H9 (cell line): ENCODE measurements around the gene CPA3. TPM values are rescaled to one million over a fixed set of nuclear protein-coding genes. Genes with fewer than 3 reads are reported as not detected.

ENCODE experiments used
- DNase-seq: peaks from one replicate; pipeline ENCODE4 v3.0.0-alpha.2; 2017
- H2AFZ ChIP-seq: one replicate; pipeline ENCODE4 v1.6.1; 2013; ENCODE audit warnings: mild to moderate bottlenecking, low read length, control low read depth, moderate library complexity
- H2AK5ac ChIP-seq: 2 replicates; pipeline ENCODE4 v1.6.1; 2013; ENCODE audit warnings: low read length, control low read depth, mixed read lengths; ENCODE audit not compliant: insufficient read length
- H2BK120ac ChIP-seq: one replicate; pipeline ENCODE4 v1.6.1; 2013; ENCODE audit warnings: low read depth, mild to moderate bottlenecking, low read length, control low read depth, inconsistent platforms; ENCODE audit not compliant: poor library complexity, severe bottlenecking
- H2BK12ac ChIP-seq: 2 replicates; pipeline ENCODE4 v1.6.1; 2013; ENCODE audit warnings: low read length, control low read depth, mixed read lengths, low read depth; ENCODE audit not compliant: insufficient read length
- H2BK15ac ChIP-seq: 2 replicates; pipeline ENCODE4 v1.6.1; 2013; ENCODE audit warnings: low read depth, low read length, control low read depth
- H2BK20ac ChIP-seq: one replicate; pipeline ENCODE4 v1.6.1; 2013; ENCODE audit warnings: low read depth, mild to moderate bottlenecking, low read length, control low read depth, inconsistent platforms; ENCODE audit not compliant: poor library complexity, severe bottlenecking
- H2BK5ac ChIP-seq: 2 replicates; pipeline ENCODE4 v1.6.1; 2013; ENCODE audit warnings: low read length, control low read depth, mixed read lengths; ENCODE audit not compliant: insufficient read length
- H3K14ac ChIP-seq: 2 replicates; pipeline ENCODE4 v1.6.1; 2013; ENCODE audit warnings: low read length, control low read depth; ENCODE audit not compliant: insufficient read depth
- H3K18ac ChIP-seq: 2 replicates; pipeline ENCODE4 v1.6.1; 2013; ENCODE audit warnings: low read depth, mild to moderate bottlenecking, mixed read lengths, low read length, control low read depth; ENCODE audit not compliant: insufficient read length
- H3K23ac ChIP-seq: 2 replicates; pipeline ENCODE4 v1.6.1; 2013; ENCODE audit warnings: low read length, control low read depth, mixed read lengths, low read depth; ENCODE audit not compliant: insufficient read length
- H3K23me2 ChIP-seq: 2 replicates; pipeline ENCODE4 v1.6.1; 2013; ENCODE audit warnings: low read depth, mild to moderate bottlenecking, mixed read lengths, low read length, control low read depth; ENCODE audit not compliant: insufficient read length, poor library complexity, severe bottlenecking
- H3K27ac ChIP-seq: 2 replicates; pipeline ENCODE4 v1.5.1; 2013; ENCODE audit warnings: low read length, control low read depth, mixed read lengths, low read depth; ENCODE audit not compliant: insufficient read length
- H3K27me3 ChIP-seq: 2 replicates; pipeline ENCODE4 v1.6.1; 2013; ENCODE audit warnings: low read length, control low read depth, inconsistent platforms; ENCODE audit not compliant: insufficient read depth
- H3K4ac ChIP-seq: 2 replicates; pipeline ENCODE4 v1.6.1; 2013; ENCODE audit warnings: low read depth, mild to moderate bottlenecking, control low read depth, inconsistent platforms, low read length, moderate library complexity
- H3K4me1 ChIP-seq: 2 replicates; pipeline ENCODE4 v1.6.1; 2013; ENCODE audit warnings: low read length, control low read depth, inconsistent platforms; ENCODE audit not compliant: insufficient read depth
- H3K4me2 ChIP-seq: 2 replicates; pipeline ENCODE4 v1.6.1; 2013; ENCODE audit warnings: low read length, control low read depth, mixed read lengths; ENCODE audit not compliant: insufficient read length, insufficient read depth
- H3K56ac ChIP-seq: 2 replicates; pipeline ENCODE4 v1.6.1; 2013; ENCODE audit warnings: low read depth, mild to moderate bottlenecking, mixed read lengths, low read length, control low read depth; ENCODE audit not compliant: insufficient read length
- H3K79me1 ChIP-seq: 2 replicates; pipeline ENCODE4 v1.6.1; 2013; ENCODE audit warnings: low read depth, mild to moderate bottlenecking, moderate library complexity, low read length, control low read depth, inconsistent platforms; ENCODE audit not compliant: insufficient read depth, poor library complexity, severe bottlenecking
- H3K79me2 ChIP-seq: 2 replicates; pipeline ENCODE4 v1.6.1; 2013; ENCODE audit warnings: low read length, control low read depth, inconsistent platforms; ENCODE audit not compliant: insufficient read depth
- H3K9ac ChIP-seq: 2 replicates; pipeline ENCODE4 v1.6.1; 2013; ENCODE audit warnings: low read length, control low read depth, mixed read lengths; ENCODE audit not compliant: insufficient read length; ENCODE audit errors: extremely low read depth
- H3K9me3 ChIP-seq: one replicate; pipeline ENCODE4 v1.6.1; 2013; ENCODE audit warnings: low read depth, low read length, inconsistent platforms; ENCODE audit not compliant: control insufficient read depth
- H3T11ph ChIP-seq: one replicate; pipeline ENCODE4 v1.6.1; 2013; ENCODE audit warnings: mild to moderate bottlenecking, low read length, control low read depth, inconsistent platforms
- H4K20me1 ChIP-seq: one replicate; pipeline ENCODE4 v1.6.1; 2013; ENCODE audit not compliant: control insufficient read depth, insufficient read length, insufficient read depth
- H4K5ac ChIP-seq: 2 replicates; pipeline ENCODE4 v1.6.1; 2013; ENCODE audit warnings: low read depth, mild to moderate bottlenecking, mixed read lengths, low read length, control low read depth; ENCODE audit not compliant: insufficient read length
- H4K8ac ChIP-seq: replicated peaks from 2 replicates; pipeline ENCODE4 v1.6.1; 2013; ENCODE audit warnings: low read length, control low read depth, mixed read lengths, low read depth; ENCODE audit not compliant: insufficient read length
- H4K91ac ChIP-seq: 2 replicates; pipeline ENCODE4 v1.6.1; 2013; ENCODE audit warnings: low read depth, mild to moderate bottlenecking, moderate library complexity, mixed read lengths, low read length, control low read depth; ENCODE audit not compliant: insufficient read length
- H3K27ac Mint-ChIP-seq, 3 experiments: 2 replicates in 2 of 3; 3 replicates in 1 of 3; pipeline ENCODE4 v1.8.0; 2020 to 2021; ENCODE audit warnings: mixed read lengths in 3 of 3, mild to moderate bottlenecking in 1 of 3, moderate library complexity in 1 of 3
- H3K27me3 Mint-ChIP-seq: 2 replicates; pipeline ENCODE4 v1.8.0; 2021; ENCODE audit warnings: low read depth, mild to moderate bottlenecking, moderate library complexity, mixed read lengths
- H3K36me3 Mint-ChIP-seq, 3 experiments: 2 replicates in 2 of 3; 3 replicates in 1 of 3; pipeline ENCODE4 v1.8.0; 2020 to 2021; ENCODE audit warnings: low read depth in 3 of 3, mixed read lengths in 3 of 3; ENCODE audit not compliant: insufficient read depth in 1 of 3
- H3K4me1 Mint-ChIP-seq, 2 experiments: 2 replicates each; pipeline ENCODE4 v1.8.0; 2020; ENCODE audit warnings: mixed read lengths in 2 of 2
- H3K4me3 Mint-ChIP-seq, 2 experiments: 2 replicates in 1 of 2; 3 replicates in 1 of 2; pipeline ENCODE4 v1.8.0; 2020 to 2021; ENCODE audit warnings: mild to moderate bottlenecking in 2 of 2, mixed read lengths in 2 of 2, moderate library complexity in 1 of 2
- H3K9me3 Mint-ChIP-seq, 2 experiments: 2 replicates in 1 of 2; 3 replicates in 1 of 2; pipeline ENCODE4 v1.8.0; 2020; ENCODE audit warnings: mild to moderate bottlenecking in 2 of 2, mixed read lengths in 2 of 2, moderate library complexity in 1 of 2
- CTCF ChIP-seq: fragments of 200-600 bp; sonication (generic); conservative IDR thresholded peaks from 3 replicates; pipeline ENCODE4 v1.8.0; 2021; ENCODE audit warnings: antibody characterized with exemption, mild to moderate bottlenecking
- WGBS: extraction: QIAGEN DNeasy Blood & Tissue Kit; methylation state at CpG from one replicate; pipeline ENCODE4 v1.1.7; 2013; ENCODE audit warnings: missing lambda C conversion rate, low lambda C conversion rate, mixed read lengths; ENCODE audit not compliant: insufficient read length; ENCODE audit errors: extremely low coverage; 5-methylcytosine and 5-hydroxymethylcytosine counted together
- total RNA-seq: library from RNA; stranded (reverse); gene quantifications from 2 replicates; pipeline ENCODE4 v1.2.1, GENCODE V29; 2021

The CPA3 gene
- total RNA-seq, 1 experiment from 2014 or later: not detected

- H4K91ac ChIP-seq: no peak overlapping the region
- no CpG with 5 or more reads among the region's 4 CpGs for WGBS
- no peak overlapping the region for H3K27ac ChIP-seq
- no peaks in the 10 kb centered on the region for H4K20me1 ChIP-seq
- H3K27me3 ChIP-seq: no peaks in the 10 kb centered on the region
- H3K4me3 Mint-ChIP-seq: no peak overlapping the region
- H4K5ac ChIP-seq: no peak overlapping the region
- H2AFZ ChIP-seq: no peak overlapping the region
- H3K9me3 Mint-ChIP-seq: no peaks in the 10 kb centered on the region
- H3K18ac ChIP-seq: no peak overlapping the region
- H3K79me1 ChIP-seq: no peaks in the 10 kb centered on the region
- no peak overlapping the region for H2BK12ac ChIP-seq
- no peak overlapping the region for H3K23ac ChIP-seq
- DNase-seq: no peak
- no peaks in the 10 kb centered on the region for H3K79me2 ChIP-seq
- H4K8ac ChIP-seq: no peak overlapping the region
- no peak overlapping the region for H3K56ac ChIP-seq
- no peak overlapping the region for H2AK5ac ChIP-seq
- H3K14ac ChIP-seq: no peak overlapping the region
- no peak overlapping the region for H3K27ac Mint-ChIP-seq
- H3K36me3 Mint-ChIP-seq: no peaks in the 10 kb centered on the region
- H3K23me2 ChIP-seq: no peaks in the 10 kb centered on the region
- no peaks in the 10 kb centered on the region for H3K4me1 ChIP-seq
- no peak overlapping the region for H3K4ac ChIP-seq
- H2BK120ac ChIP-seq: no peak overlapping the region
- no peaks in the 10 kb centered on the region for H3K27me3 Mint-ChIP-seq
- H3K9ac ChIP-seq: no peak overlapping the region
- H3K4me1 Mint-ChIP-seq: peaks cover 3% of the 10 kb centered on the region in 2 experiments
- H3K9me3 ChIP-seq: no peaks in the 10 kb centered on the region
- no peak overlapping the region for H3K4me2 ChIP-seq
- H3T11ph ChIP-seq: no peak overlapping the region
- no peak for TF ChIP-seq CTCF
- H2BK15ac ChIP-seq: no peak overlapping the region
- H2BK5ac ChIP-seq: no peak overlapping the region
- no peak overlapping the region for H2BK20ac ChIP-seq
Measured at GRCh38 chr3:148857316-148857715, 7.8 kb upstream of the CPA3 start.
